ENCODE measurements around the gene B3GNT2. TPM values are rescaled to one million over a fixed set of nuclear protein-coding genes. Genes with fewer than 3 reads are reported as not detected.
"Not testable (repeated sequence)": the region's sequence is repeated elsewhere in the genome, so short reads cannot be mapped to it uniquely, and the experiment has no call there.

The B3GNT2 gene
- polyA plus RNA-seq, 2 donors: 13.0 to 13.5 TPM

DNA sequence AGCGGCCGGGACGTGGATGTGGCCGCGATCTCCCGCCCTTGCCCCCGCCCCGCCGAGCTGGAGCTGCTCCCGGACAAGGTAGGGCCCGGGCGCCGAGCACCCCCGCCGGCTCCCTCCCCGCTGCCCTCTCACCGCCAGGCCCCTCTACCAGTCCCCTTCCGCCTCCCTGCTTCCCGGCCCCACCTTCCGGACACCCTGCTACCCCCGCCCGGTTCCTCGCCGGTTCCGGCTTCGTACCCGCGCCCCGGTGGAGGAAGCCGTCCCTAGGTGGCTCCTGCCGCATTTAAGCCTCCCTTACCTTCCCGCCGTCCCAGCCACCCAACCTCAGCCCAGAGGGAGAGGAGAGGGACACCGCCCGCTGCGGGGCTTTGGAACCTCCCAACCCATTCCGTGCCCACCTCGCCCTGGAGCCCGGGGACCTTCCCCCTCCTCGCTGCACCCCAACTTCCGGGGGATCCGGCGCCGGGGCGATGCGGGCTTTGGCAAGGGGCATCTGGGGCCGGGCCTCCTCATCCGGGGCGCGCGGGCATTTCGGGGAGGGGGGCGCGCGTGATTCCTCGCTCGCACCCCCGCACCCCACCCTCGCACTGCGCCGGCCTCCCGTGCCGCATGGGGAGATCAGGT is 475 bp downstream of the B3GNT2 start:
- peaks cover 2 to 4% of the 10 kb centered on the region in 2 donors for H3K4me1 ChIP-seq (ENCODE audit: control insufficient read depth in 2 of 2, insufficient read depth in 2 of 2, low read length in 1 of 2)
- WGBS, 2 donors: 0 to 1% methylated on average over 50 to 63 of the region's 63 CpGs
- H3K27me3 ChIP-seq (ENCODE audit: control insufficient read depth in 1 of 2, insufficient read depth in 2 of 2, low read length in 2 of 2): no peaks in the 10 kb centered on the region
- no peaks in the 10 kb centered on the region for H3K9me3 ChIP-seq (ENCODE audit: control insufficient read depth in 2 of 2, insufficient read depth in 1 of 2, low read depth in 1 of 2, low read length in 1 of 2)
- peak overlapping the region; percentile 96 to 97 for H3K4me3 ChIP-seq (ENCODE audit: low read depth in 1 of 2, low read length in 2 of 2)
- peak overlapping the region; percentile 97 to 98 for H3K27ac ChIP-seq (ENCODE audit: low read depth in 2 of 2, low read length in 1 of 2)
- peaks cover 0 to 3% of the 10 kb centered on the region in 2 donors for H3K36me3 ChIP-seq (ENCODE audit: control insufficient read depth in 2 of 2, insufficient read depth in 2 of 2, low read length in 1 of 2)

DNA sequence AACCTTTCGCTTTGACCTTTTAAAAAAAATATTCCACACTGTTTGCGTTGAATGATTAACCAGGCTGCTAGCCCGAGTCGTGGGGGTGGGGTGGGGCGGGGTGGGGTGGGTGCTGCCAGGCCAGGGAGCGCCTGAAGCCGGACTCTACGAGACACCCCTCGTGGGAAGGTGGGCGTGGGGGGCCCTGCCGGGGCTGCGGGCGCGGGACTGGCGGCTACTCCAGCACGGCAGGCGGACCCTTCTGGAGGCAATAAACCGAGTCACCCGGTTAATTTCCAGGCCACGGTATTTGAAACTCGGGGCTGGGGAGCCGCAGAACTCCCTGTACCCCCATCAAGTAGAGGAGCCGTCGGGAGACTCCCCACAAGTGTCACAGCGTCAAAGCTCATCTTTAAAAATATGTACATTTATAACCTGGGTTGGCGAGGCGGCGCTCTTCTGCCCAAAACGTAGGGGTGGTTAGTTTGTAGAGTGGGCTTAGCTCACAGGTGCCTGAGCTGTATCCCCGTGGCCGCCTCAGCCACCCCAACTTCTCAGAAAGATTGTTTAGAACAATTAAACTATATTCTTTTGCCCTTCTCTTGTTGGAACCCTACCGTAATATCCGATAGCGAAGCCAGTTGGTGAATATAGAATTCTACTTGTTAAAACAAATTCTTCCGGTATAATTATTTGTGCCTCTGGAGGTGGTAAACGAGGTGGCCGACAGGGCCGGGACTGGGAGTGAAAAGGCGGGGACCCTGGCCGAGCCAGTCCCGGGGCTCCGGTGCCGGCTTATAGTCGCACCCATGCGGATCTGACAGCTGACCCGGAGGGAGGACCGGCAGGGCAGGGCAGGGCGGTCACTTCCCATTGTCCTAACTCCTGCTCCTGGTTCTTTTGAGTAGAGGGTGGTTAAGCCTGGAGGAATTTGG is 1.4 kb downstream of the B3GNT2 start:
- 1% methylated on average over 48 of the region's 48 CpGs for WGBS, 2 donors
- peak overlapping the region; percentile 96 to 97 for H3K4me3 ChIP-seq (ENCODE audit: low read depth in 1 of 2, low read length in 2 of 2)

DNA sequence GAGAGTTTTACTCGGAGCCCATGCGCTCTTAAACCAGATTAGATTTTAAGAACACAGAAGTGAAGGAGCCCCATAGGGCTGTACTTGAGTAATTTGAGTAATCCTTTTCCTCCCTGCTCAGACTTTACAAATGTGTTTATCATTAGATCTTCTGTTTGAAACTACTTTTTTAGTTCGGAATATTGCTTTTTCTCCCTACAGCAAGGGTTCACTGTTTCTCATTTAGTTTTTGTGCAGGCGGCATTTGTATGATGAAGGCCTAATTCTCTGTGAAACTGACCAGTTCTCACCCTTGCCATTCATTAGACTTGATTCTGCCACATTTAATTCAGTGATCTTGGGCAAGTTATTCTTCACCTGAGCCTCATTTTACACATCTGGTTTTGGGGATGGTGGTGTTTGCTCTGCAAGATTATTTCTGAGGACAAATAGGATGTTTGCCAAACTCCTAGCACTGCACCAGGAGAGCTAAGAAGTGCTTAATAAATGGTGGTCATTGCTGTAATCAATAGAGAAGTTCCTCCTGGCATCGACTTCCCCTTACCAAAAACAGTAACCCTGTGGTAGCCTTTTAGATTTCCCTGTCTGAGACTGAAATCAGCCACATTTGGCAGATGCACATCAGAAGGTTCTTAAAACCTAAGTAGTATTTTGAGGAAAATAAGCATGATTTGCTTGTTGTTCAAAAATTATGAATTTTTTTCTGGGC is 2.2 kb downstream of the B3GNT2 start:
- no peaks in the 10 kb centered on the region for H3K27me3 ChIP-seq (ENCODE audit: control insufficient read depth in 1 of 2, insufficient read depth in 2 of 2, low read length in 2 of 2)
- peak overlapping the region; percentile 96 to 97 for H3K4me3 ChIP-seq (ENCODE audit: low read depth in 1 of 2, low read length in 2 of 2)
- H3K4me1 ChIP-seq (ENCODE audit: control insufficient read depth in 2 of 2, insufficient read depth in 2 of 2, low read length in 1 of 2): peaks cover 6 to 10% of the 10 kb centered on the region in 2 donors
- no peaks in the 10 kb centered on the region for H3K9me3 ChIP-seq (ENCODE audit: control insufficient read depth in 2 of 2, insufficient read depth in 1 of 2, low read depth in 1 of 2, low read length in 1 of 2)
- peak overlapping the region; percentile 70 to 97 for H3K27ac ChIP-seq (ENCODE audit: low read depth in 2 of 2, low read length in 1 of 2)
- no peaks in the 10 kb centered on the region for H3K36me3 ChIP-seq (ENCODE audit: control insufficient read depth in 2 of 2, insufficient read depth in 2 of 2, low read length in 1 of 2)
- WGBS, 2 donors: 24% methylated on average over 5 of the region's 5 CpGs

More for the DNA sequence above, 1.4 kb downstream of the B3GNT2 start:
- Histone ChIP-seq H3K4me1 (ENCODE audit: control insufficient read depth in 2 of 2, insufficient read depth in 2 of 2, low read length in 1 of 2) (peaks cover 6 to 9% of the 10 kb centered on the region in 2 donors), H3K27me3 (ENCODE audit: control insufficient read depth in 1 of 2, insufficient read depth in 2 of 2, low read length in 2 of 2) (no peaks in the 10 kb centered on the region), H3K36me3 (ENCODE audit: control insufficient read depth in 2 of 2, insufficient read depth in 2 of 2, low read length in 1 of 2) (peaks cover 0 to 2% of the 10 kb centered on the region in 2 donors), H3K9me3 (ENCODE audit: control insufficient read depth in 2 of 2, insufficient read depth in 1 of 2, low read depth in 1 of 2, low read length in 1 of 2) (no peaks in the 10 kb centered on the region), H3K27ac (ENCODE audit: low read depth in 2 of 2, low read length in 1 of 2) (peak overlapping the region; percentile 97 to 98)

- H3K27me3 ChIP-seq (ENCODE audit: control insufficient read depth in 1 of 2, insufficient read depth in 2 of 2, low read length in 2 of 2); H3K36me3 ChIP-seq (ENCODE audit: control insufficient read depth in 2 of 2, insufficient read depth in 2 of 2, low read length in 1 of 2); H3K9me3 ChIP-seq (ENCODE audit: control insufficient read depth in 2 of 2, insufficient read depth in 1 of 2, low read depth in 1 of 2, low read length in 1 of 2); H3K4me3 ChIP-seq (ENCODE audit: low read depth in 1 of 2, low read length in 2 of 2); H3K27ac ChIP-seq (ENCODE audit: low read depth in 2 of 2, low read length in 1 of 2); H3K4me1 ChIP-seq (ENCODE audit: control insufficient read depth in 2 of 2, insufficient read depth in 2 of 2, low read length in 1 of 2): not testable (repeated sequence)
- 88 to 91% methylated on average over 8 of the region's 8 CpGs for WGBS, 2 donors
Observed at GRCh38 chr2:62198854-62199253, 2.9 kb downstream of the B3GNT2 start.

GRCh38 chr2:62199392-62200125 is 3.6 kb downstream of the B3GNT2 start:
- peaks cover 6 to 10% of the 10 kb centered on the region in 2 donors for H3K4me1 ChIP-seq (ENCODE audit: control insufficient read depth in 2 of 2, insufficient read depth in 2 of 2, low read length in 1 of 2)
- no peaks in the 10 kb centered on the region for H3K9me3 ChIP-seq (ENCODE audit: control insufficient read depth in 2 of 2, insufficient read depth in 1 of 2, low read depth in 1 of 2, low read length in 1 of 2)
- H3K36me3 ChIP-seq (ENCODE audit: control insufficient read depth in 2 of 2, insufficient read depth in 2 of 2, low read length in 1 of 2): no peaks in the 10 kb centered on the region
- no peak overlapping the region for H3K27ac ChIP-seq (ENCODE audit: low read depth in 2 of 2, low read length in 1 of 2)
- H3K4me3 ChIP-seq (ENCODE audit: low read depth in 1 of 2, low read length in 2 of 2): no peak overlapping the region
- 73 to 78% methylated on average over 1 of the region's 1 CpG for WGBS, 2 donors
- H3K27me3 ChIP-seq (ENCODE audit: control insufficient read depth in 1 of 2, insufficient read depth in 2 of 2, low read length in 2 of 2): no peaks in the 10 kb centered on the region

DNA sequence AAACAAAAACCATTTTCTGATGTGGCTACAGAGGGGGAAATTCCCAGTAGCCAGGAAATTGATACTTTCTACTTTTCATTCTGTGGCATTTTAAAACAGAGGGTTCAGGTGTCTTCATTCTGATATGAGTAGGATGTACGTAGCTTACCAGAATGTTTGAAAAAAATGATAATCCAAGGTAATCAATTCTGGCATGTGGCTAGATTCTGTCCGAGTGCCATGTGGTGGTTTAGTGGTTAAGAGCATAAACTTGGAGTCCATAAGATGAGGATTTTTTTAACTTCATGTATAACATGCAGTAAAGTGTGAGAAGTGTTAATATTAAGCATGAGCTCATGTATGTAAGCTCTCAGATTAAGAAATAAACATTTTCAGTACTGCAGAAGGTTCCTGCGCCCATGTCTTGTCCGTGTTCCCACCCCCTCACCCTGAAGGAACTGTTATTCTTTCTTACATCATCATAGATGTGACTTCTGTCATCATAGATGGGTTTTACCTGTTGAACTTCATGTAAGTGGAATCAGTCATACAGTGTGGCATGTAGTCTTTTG is 4.5 kb downstream of the B3GNT2 start:
- WGBS, 2 donors: 69 to 76% methylated on average over 4 of the region's 4 CpGs
- H3K27me3 ChIP-seq (ENCODE audit: control insufficient read depth in 1 of 2, insufficient read depth in 2 of 2, low read length in 2 of 2): no peaks in the 10 kb centered on the region
- no peak overlapping the region for H3K27ac ChIP-seq (ENCODE audit: low read depth in 2 of 2, low read length in 1 of 2)
- H3K36me3 ChIP-seq (ENCODE audit: control insufficient read depth in 2 of 2, insufficient read depth in 2 of 2, low read length in 1 of 2): no peaks in the 10 kb centered on the region
- no peak overlapping the region for H3K4me3 ChIP-seq (ENCODE audit: low read depth in 1 of 2, low read length in 2 of 2)
- H3K4me1 ChIP-seq (ENCODE audit: control insufficient read depth in 2 of 2, insufficient read depth in 2 of 2, low read length in 1 of 2): peaks cover 6 to 8% of the 10 kb centered on the region in 2 donors
- no peaks in the 10 kb centered on the region for H3K9me3 ChIP-seq (ENCODE audit: control insufficient read depth in 2 of 2, insufficient read depth in 1 of 2, low read depth in 1 of 2, low read length in 1 of 2)

GRCh38 chr2:62200868-62201267 is 5.0 kb downstream of the B3GNT2 start:
- no peaks in the 10 kb centered on the region for H3K27me3 ChIP-seq (ENCODE audit: control insufficient read depth in 1 of 2, insufficient read depth in 2 of 2, low read length in 2 of 2)
- 80 to 87% methylated on average over 3 of the region's 3 CpGs for WGBS, 2 donors
- H3K4me3 ChIP-seq (ENCODE audit: low read depth in 1 of 2, low read length in 2 of 2): no peak overlapping the region
- peaks cover 6 to 12% of the 10 kb centered on the region in 2 donors for H3K4me1 ChIP-seq (ENCODE audit: control insufficient read depth in 2 of 2, insufficient read depth in 2 of 2, low read length in 1 of 2)
- no peaks in the 10 kb centered on the region for H3K9me3 ChIP-seq (ENCODE audit: control insufficient read depth in 2 of 2, insufficient read depth in 1 of 2, low read depth in 1 of 2, low read length in 1 of 2)
- H3K27ac ChIP-seq (ENCODE audit: low read depth in 2 of 2, low read length in 1 of 2): no peak overlapping the region
- no peaks in the 10 kb centered on the region for H3K36me3 ChIP-seq (ENCODE audit: control insufficient read depth in 2 of 2, insufficient read depth in 2 of 2, low read length in 1 of 2)

DNA sequence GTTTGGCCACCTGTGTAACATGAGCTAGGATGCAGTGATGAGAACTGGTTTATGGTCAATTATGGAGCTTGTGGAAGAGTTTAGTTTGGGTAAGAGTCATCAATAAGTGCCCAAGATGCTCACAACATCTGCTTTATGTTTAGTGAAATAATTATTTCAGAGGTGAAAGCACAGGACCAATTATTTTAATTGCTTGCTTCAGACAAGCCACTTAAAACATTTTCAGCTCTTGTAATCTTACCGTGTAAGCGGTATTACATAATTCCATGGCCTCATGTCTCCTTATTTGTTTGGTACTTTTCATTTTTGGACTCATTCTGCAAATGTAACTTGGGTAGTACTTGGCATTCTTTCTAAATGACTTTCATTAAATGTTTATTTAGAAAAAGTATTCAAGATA is 5.4 kb downstream of the B3GNT2 start:
- no peaks in the 10 kb centered on the region for H3K9me3 ChIP-seq (ENCODE audit: control insufficient read depth in 2 of 2, insufficient read depth in 1 of 2, low read depth in 1 of 2, low read length in 1 of 2)
- 65 to 68% methylated on average over 2 of the region's 2 CpGs for whole genome bisulfite sequencing, 2 donors
- H3K27ac ChIP-seq (ENCODE audit: low read depth in 2 of 2, low read length in 1 of 2): no peak overlapping the region
- H3K36me3 ChIP-seq (ENCODE audit: control insufficient read depth in 2 of 2, insufficient read depth in 2 of 2, low read length in 1 of 2): no peaks in the 10 kb centered on the region
- H3K4me3 ChIP-seq (ENCODE audit: low read depth in 1 of 2, low read length in 2 of 2): no peak overlapping the region
- H3K27me3 ChIP-seq (ENCODE audit: control insufficient read depth in 1 of 2, insufficient read depth in 2 of 2, low read length in 2 of 2): no peaks in the 10 kb centered on the region
- peaks cover 6 to 12% of the 10 kb centered on the region in 2 donors for H3K4me1 ChIP-seq (ENCODE audit: control insufficient read depth in 2 of 2, insufficient read depth in 2 of 2, low read length in 1 of 2)

Measured in esophagus (tissue), 2 donors.